Endothelial cell of umbilical vein (primary cell): ENCODE results near the gene PKDREJ.

Experiments used
- CTCF ChIP-seq, 2 donors: IDR thresholded peaks; 1 replicate in 1 of 2; 2 replicates in 1 of 2; pipeline ENCODE4 v1.5.1; 2011; ENCODE audit warnings: low read length in 2 of 2, mild to moderate bottlenecking in 2 of 2, moderate library complexity in 2 of 2, control low read depth in 1 of 2, inconsistent platforms in 1 of 2, low read depth in 1 of 2; ENCODE audit not compliant: insufficient read depth in 1 of 2; ENCODE audit errors: extremely low read depth in 1 of 2
- EZH2 ChIP-seq: IDR thresholded peaks from 2 replicates; pipeline ENCODE4 v1.6.1; 2012; ENCODE audit warnings: borderline replicate concordance, low read depth, mild to moderate bottlenecking, moderate library complexity, low read length, inconsistent platforms; ENCODE audit not compliant: severe bottlenecking
- MAX ChIP-seq: IDR thresholded peaks from 2 replicates; pipeline ENCODE4 v1.6.1; 2011; ENCODE audit not compliant: insufficient read depth, insufficient read length
- MYC ChIP-seq: IDR thresholded peaks from one replicate; pipeline ENCODE4 v1.6.1; 2011; ENCODE audit warnings: mild to moderate bottlenecking, low read depth, low read length
- POLR2A ChIP-seq: IDR thresholded peaks from 2 replicates; pipeline ENCODE4 v1.6.1; 2012; ENCODE audit warnings: low read depth, mild to moderate bottlenecking, control low read depth, low read length
- POLR2AphosphoS5 ChIP-seq: IDR thresholded peaks from 2 replicates; pipeline ENCODE4 v1.6.1; 2012; ENCODE audit warnings: low read depth, mild to moderate bottlenecking, control low read depth, low read length, moderate library complexity; ENCODE audit not compliant: insufficient read depth

GRCh38 chr22:46229701-46230100, 33.4 kb downstream of the PKDREJ start:
- TF ChIP-seq CTCF (IDR thresholded peaks at IDR 0.05; ENCODE audit: extremely low read depth in 1 of 2, insufficient read depth in 1 of 2, low read depth in 1 of 2, low read length in 2 of 2) (no peak), EZH2 (no peak), POLR2A (no peak), MAX (no peak), POLR2AphosphoS5 (no peak), MYC (no peak)
